Stimulated activated CD4-positive, alpha-beta T cell treated with anti-CD3 and anti-CD28 coated beads, Interleukin-12 subunit alpha, Interleukin-12 subunit beta, amount 100 ng/mL, for 4 hours (primary cell): ENCODE data around the gene EIF4E2.
"Not testable (repeated sequence)": the region's sequence is repeated elsewhere in the genome, so short reads cannot be mapped to it uniquely, and the experiment has no call there.

Source experiments
- DNase-seq: peaks from one replicate; pipeline ENCODE4 v3.0.0-alpha.2; 2020

The EIF4E2 gene

DNA sequence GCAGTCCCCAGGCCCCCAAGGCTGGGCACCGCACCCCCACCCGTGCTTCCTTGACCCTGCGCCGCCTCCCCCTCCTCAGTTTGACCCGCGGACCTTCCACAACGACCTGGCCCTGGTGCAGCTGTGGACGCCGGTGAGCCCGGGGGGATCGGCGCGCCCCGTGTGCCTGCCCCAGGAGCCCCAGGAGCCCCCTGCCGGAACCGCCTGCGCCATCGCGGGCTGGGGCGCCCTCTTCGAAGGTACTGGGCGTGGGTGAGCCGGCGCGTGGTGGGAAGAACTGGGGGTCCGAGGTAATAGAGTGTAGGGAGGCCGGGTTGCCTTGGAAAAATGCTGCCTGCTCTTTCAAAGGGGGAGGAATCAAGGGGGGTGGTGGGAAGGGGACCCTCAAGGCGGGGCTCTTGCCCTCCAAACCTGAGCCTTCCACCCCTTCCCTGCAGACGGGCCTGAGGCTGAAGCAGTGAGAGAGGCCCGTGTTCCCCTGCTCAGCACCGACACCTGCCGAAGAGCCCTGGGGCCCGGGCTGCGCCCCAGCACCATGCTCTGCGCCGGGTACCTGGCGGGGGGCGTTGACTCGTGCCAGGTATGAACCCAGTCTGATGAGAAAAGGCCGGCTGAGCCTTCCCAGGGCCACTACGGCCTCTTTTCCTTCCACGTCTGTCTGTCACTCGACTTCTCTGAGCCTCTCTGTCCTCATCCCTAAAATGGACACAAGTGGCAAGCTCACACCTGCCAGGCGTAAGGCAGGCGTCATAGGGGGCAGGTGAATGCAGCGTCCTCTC, 27.7 kb upstream of the EIF4E2 start:
- no peak for DNase-seq

DNA sequence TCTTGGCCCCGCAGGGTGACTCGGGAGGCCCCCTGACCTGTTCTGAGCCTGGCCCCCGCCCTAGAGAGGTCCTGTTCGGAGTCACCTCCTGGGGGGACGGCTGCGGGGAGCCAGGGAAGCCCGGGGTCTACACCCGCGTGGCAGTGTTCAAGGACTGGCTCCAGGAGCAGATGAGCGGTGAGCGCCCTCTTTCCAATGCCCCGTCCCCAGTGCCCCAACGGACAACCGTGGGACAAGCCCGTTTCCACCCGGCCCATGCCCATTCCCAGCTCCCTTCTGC, 27.1 kb upstream of the EIF4E2 start:
- DNase-seq: no peak

GRCh38 chr2:232523682-232524597, 26.5 kb upstream of the EIF4E2 start:
- DNase-seq: peak; percentile 25

- DNase-seq: no peak
These were observed 25.7 kb upstream of the EIF4E2 start for GRCh38 chr2:232524771-232525170.

- no peak for DNase-seq
These were observed 25.3 kb upstream of the EIF4E2 start for GRCh38 chr2:232525199-232525598.

GRCh38 chr2:232525791-232526371, 24.6 kb upstream of the EIF4E2 start, which contains the start of gene CHRND:
TSS of gene CHRND (plus strand) at chr2:232526160. CDS start at chr2:232526216, 56 bp downstream.
- no peak for DNase-seq

DNA sequence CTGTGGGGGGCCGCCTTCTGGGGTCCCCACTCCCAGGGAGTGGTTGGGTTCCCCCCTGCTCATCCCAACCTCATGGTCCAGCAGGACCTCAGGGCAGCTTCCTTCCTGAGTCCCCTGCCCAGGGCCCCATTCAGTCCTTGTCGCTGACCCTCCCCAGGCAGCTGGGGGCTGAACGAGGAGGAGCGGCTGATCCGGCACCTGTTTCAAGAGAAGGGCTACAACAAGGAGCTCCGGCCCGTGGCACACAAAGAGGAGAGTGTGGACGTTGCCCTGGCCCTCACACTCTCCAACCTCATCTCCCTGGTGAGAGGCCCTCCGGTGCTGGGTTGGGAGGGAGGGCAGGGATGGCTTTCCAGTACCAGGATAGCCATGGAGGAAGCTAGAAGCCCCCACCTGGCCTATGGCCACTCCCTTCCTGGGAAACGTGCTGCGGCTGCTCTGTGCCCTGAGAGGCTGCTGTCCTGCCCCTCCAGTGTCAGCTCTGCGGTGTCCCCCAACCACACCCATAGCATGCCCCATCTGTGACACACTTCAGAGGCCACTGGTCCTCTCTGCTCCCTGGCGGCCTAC, 24.0 kb upstream of the EIF4E2 start:
- no peak for DNase-seq

GRCh38 chr2:232527905-232528470, 22.5 kb upstream of the EIF4E2 start:
- DNase-seq: no peak

DNA sequence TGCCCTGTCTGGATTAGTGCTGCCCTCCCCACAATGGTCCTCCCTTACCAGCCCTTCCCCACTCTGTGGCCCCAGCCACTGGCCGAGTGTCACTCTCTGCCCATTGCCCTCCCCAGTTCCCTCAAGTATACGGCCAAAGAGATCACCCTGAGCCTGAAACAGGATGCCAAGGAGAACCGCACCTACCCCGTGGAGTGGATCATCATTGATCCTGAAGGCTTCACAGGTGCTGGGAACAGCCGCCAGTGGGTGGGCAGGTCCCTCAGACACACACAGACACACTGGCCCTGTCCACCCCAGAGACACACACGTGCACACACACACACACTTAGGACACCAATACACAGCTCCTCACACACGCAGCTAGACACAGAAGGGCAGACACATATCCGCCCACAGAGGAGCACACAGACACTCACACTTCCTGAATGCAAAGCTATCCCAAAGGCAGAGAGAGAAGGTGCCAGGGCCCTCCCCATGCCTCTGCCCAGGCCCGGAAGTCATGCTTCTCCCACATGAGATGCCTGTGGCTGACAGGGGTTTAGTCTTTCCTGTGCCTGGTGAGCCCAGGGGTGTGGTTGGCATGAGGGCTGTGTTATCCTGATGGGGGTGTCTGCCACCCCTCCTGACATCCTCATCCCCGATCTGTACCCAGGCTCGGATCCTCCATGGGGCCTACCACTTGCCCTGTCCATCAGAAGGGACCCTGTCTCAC, 21.6 kb upstream of the EIF4E2 start:
- no peak for DNase-seq

DNA sequence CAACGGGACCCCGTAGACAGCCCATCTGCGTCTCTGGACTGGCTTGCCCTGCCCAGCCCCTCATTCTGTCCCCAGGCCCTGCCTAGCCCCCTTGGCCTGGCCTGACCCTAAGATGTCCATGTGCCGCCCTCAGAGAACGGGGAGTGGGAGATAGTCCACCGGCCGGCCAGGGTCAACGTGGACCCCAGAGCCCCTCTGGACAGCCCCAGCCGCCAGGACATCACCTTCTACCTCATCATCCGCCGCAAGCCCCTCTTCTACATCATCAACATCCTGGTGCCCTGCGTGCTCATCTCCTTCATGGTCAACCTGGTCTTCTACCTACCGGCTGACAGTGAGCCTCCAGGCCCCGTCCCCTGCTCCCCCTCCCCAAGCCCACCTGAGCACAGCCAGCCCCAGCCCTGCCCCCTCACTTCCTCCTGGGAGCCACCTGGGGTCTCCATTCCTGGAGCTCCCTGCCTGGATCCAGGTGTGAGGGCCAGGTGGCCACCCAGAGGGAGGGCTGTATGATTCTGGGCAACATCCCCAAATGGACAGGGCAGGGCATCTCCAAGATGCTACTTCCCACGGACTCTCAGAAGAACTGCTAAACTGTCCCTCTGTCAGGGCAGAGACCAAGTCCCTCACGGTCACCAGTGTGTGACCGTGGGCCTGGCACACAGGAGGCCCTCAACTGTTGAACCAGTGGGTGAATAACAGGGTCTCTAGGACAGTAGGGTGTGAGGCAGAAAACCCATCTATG, 20.5 kb upstream of the EIF4E2 start:
- no peak for DNase-seq

DNA sequence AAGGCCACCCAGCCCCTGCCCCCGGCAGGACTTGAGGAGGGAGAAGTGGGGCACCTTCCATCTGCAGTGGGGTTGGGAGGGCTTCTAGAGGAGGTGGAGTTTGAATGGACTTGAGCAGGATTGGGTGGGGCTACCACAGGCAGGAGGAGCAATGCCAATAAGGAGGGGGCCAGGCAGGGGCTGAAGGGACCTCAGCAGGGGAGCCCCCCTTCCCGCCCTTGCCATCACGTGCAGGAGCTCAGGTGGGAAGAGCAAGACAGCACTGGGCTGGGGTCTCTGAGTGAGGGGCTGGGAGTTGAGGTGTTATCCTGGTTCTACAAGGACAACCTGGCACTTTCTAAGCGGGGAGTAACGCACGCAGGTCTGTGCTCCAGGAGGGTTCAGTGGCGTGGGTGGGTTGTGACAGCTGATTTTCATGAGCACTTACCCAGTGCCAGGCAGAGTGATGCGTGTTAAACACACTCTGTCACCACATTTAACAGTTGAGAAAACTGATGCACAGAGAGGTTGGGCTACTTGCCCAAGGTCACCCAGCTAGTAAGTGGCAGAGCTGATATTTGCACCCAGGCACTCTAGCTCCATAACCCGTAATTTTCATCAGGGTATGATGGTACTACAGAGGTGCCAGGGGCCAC, 19.7 kb upstream of the EIF4E2 start:
- no peak for DNase-seq

DNA sequence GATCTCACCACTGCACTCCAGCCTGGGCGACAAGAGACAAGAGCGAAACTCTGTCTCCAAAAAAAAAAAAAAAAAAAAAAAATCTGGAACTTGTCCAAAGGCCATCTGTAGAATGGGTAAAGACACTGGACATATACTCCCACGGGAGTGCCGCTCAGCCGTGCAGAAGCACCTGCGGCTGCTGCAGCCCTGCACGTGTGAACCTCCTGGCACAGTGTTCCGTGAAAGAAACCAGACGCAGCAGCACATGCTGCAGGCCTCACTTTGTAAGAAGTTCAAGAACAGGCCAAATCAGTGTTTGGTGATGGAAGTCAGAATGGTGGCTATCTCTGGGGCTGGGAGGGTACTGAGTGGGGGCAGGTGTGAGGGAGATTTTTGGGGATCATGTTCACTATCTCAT, 18.1 kb upstream of the EIF4E2 start:
- DNase-seq: no peak

GRCh38 chr2:232532821-232533220, 17.7 kb upstream of the EIF4E2 start:
- DNase-seq: not testable (repeated sequence)

DNA sequence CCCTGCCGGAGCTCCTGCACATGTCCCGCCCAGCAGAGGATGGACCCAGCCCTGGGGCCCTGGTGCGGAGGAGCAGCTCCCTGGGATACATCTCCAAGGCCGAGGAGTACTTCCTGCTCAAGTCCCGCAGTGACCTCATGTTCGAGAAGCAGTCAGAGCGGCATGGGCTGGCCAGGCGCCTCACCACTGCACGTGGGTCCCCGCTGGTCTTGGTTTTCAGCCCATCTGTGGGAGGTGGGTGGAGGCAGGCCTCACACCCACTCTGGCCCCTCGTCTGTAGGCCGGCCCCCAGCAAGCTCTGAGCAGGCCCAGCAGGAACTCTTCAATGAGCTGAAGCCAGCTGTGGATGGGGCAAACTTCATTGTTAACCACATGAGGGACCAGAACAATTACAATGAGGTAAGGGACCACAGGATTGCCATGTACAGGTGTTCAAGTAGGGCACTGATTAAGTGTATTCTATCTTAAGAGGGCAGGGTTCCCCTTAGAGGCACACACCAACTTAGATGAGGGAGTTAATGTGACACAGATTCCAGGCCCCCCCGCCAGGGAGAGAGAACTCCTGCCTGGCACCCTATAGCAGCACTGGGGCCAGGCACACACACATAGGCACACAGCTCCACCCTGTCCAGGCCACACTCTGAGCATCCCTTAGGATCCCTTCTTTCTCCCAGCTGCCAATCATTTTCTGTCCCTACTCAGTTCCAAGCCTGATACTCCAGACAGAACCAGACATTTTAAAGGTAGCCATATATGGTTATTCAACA, 16.4 kb upstream of the EIF4E2 start:
- DNase-seq: no peak

- no peak for DNase-seq
These were observed 15.4 kb upstream of the EIF4E2 start for GRCh38 chr2:232534940-232535651.

DNA sequence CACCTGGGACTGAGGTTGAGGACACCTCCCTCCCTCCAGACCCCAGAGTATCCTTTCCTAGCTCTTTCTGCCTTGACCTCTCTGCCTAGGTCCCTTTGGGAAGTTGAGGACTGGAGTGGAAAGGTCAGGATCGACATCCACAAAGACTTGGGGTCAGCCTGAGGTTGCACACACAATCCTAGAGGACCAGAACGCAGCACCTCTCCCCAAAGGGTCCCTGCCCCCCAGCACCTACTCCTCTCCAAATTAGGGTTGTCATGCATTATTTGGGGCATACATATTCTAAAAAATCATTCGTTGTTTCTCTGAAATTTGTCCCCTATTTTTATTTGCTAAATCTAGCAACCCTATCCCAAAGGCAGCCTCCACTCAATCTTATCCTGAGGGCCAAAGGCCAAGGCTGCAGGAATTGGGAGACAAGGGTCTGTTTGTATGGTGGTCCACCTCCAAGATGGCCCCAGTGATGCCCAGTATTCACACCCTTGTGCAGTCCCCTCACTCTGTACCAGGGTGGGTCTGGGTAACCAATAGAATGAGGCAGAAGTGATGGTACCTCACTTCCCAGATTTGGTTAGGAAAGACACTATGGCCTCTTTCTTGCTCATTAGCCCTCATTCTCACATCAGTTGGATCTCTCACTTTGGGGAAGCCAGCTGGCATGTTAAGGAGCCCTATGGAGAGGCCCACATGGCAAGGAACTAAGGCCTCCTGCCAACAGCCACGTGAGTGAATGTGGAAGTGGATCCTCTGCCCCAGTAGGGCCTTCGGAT, 14.5 kb upstream of the EIF4E2 start:
- DNase-seq: no peak

DNA sequence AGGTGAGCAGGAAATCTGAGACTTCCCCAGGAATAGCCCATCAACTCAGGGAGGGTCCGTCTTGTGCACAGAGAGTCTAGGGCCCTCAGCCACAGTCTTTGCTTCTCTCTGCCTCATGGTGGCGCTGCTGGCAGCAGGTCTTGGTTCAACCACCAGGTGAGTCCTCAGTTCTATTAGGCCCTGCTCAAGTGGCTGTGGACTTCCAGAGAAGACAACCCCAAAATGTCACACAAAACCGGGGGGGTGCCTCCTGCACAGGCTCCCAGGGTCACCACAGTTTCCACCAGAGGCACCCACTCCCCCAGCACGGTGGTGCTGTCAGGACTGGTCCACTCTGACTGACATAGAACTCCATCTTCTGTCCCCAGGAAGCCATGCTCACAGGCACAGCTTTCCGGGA, 13.4 kb upstream of the EIF4E2 start:
- DNase-seq: no peak

GRCh38 chr2:232537499-232537898, 13.0 kb upstream of the EIF4E2 start:
- DNase-seq: no peak

DNA sequence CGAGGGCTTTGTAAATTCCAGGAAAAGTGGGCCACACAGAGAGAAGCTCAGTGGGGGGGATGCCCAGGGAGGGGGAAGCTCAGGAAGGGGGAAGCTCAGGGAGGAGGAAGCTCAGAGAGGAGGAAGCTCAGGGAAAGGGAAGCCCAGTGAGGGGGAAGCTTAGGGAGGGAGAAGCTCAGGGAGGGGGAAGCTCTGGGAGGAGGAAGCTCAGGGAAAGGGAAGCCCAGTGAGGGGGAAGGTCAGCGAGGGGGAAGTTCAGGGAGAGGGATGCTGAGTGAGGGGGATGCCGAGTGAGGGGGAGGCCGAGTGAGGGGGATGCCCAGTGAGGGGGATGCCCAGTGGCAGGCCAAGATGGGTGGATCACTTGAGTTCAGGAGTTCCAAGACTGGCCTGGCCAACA, 11.8 kb upstream of the EIF4E2 start:
- DNase-seq: no peak
